NCI-H82 (cell line): ENCODE data around the gene HADH.

Experiments
- DNase-seq: peaks from one replicate; lab custom pipeline; 2025; lab: John Stamatoyannopoulos, UW

The HADH gene

DNA sequence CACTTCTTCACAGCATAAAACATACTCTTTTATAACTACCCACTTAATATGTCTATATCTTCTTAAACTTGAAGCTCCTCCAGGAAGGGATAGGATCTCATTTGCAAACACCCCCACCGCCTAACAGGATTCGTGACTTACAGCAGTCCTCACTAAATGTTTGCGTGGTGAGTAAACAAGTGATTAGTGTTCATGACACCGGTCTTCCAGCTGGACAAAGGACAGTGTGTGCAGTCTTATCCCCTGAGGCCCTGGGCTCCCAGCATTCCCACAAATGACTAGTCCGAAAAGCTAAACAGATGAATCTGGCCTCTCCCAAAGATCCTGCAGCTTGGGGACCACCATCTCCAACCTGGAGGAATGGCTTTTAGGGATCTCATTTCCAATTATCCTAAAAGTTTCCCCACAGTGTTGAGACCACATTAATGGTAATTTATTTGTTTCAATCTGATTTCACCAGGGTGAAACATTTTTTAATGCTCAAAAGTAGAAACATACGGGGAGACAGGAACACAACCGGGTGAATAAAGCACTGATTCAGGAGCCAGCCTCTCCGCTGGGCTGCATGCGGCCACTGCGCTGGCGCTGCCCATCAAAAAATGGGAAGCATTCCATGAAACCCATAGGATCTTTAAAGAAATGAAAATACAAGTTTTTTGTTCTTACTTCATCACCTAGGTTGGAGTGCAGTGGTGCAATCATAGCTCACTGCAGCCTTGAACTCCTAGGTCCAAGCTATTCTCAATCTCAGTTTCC, 69.2 kb downstream of the HADH start:
- DNase-seq: peak; percentile 71

DNA sequence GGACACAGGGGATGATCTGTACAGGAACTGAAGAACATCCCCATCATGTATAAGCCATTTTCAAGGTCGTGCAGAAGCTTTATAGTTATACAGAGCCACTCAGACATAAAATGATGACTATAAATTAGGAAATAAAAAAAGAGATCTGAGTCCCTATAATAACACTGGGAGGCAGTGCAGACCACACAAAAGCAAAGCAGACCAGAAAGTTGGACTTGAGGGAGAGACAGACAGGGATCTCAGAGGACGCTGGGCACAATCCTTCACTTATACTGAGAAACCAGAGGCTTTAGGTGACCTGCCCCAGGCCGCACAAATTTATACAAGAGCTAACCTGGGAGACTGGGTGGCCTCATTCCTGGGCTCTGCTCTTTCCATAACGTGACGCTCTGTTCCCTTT, 70.5 kb downstream of the HADH start:
- peak; percentile 10 for DNase-seq

- DNase-seq: no peak
These were observed 71.1 kb downstream of the HADH start for GRCh38 chr4:108060686-108061321.

DNA sequence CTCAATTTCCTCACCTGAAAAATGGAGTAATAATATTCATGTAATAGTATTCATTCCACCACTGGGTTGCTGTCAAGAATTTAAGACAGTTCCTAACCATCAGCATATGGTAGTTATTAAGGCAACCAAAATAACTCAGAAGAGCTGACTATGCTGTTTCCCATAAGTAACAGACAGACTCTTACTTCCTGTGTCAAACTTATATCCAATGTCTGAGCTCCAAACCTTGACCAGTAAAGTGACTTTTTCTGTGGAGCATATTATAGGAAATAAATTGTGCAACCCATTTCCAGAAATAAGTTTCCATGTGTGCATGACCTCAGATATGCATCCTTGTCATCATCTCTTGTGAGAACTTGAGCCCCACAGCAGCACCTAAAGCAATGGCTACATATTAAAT, 78.8 kb downstream of the HADH start:
- DNase-seq: no peak

- no peak for DNase-seq
These were observed 81.1 kb downstream of the HADH start for GRCh38 chr4:108070775-108071174.

DNA sequence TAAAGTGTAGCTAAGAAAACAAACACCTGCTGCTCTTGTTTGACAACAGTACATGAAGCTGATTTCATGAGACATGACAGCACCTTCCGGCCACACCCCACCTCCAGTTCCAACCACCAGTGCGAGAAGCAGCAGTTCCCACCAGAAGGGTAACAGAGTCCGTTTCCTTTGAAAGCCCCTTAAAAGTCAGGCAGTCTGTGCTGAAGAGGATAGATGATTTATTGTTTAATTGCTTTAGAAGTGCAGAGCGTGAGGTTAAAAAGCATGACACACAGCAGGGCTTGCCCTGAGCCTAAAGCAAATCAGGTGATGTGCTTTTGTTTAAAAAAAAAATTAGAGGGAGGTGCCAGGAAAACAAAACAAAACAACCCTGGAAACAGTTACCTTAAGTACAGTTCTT, 82.6 kb downstream of the HADH start:
- DNase-seq: no peak

DNA sequence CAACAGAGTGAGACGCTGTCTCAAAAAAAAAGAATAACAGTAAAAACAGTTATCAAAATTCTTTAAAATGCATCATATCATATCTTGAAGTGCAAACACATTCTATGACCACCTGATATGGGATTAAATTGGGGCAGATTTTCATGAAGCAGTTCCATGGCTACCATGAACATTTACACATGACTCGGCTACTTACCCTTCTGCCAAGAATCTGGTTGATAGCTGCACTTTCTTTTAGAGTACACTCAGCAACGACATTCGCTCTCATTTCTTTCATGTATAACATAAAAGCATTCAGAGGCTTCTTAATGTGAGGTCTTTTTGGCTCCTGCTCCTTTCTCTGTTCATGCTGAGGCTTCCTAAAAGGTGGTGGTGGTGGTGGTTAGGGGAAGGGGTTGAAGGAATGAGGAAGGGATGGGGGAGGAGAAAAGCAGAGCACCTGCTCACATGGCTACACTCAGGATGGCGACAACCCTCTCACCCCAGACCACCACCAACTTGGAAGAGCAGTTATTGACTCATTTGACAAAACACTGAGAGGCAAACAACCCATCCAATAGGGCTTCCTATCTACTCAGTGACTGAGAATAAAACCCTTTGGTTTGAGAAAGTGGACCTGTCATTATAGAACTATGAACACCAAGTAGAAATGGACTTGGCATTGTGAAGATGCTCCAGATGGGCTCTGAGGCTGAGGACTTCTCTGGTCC, 88.5 kb downstream of the HADH start:
- DNase-seq: no peak

DNA sequence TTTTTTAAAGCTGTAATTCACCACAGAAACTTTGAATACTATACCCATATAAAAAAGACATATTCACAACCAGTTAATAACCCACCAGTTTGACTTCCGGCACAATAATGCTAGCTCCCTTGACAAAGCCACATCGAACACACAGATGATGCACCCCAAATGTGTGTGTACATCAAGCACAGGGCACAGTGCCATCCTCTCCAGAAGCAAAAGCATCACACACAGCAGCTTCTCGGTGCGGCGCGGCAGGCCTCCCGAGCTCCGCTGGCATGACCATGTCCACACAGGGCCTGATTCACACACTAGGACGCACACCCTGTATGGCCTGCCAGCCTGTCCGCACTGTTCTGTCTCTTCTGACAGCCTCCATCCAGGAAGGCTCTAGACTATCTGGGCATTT, 91.1 kb downstream of the HADH start:
- no peak for DNase-seq

DNA sequence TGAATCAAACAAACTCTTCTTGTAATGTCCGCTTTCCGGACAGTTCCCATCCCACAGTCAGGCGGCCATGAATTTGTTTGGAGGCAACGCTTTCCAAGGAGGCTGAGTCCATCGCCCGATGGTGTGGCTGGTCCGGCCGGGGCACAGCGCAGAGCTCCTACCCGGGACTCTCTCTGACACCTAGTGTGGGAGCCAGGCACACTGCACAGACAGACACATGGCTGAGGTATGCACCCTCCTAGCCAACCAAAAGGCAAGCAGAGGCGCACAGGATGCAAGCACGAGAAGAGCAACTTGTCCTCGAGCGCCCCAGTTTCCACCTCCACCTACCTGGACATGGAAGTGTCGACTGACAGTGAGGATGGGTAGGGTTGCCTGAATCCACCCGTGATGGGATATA, 91.6 kb downstream of the HADH start:
- DNase-seq: no peak
